ENCODE data around the gene FUT4. TPM values are rescaled to one million over a fixed set of nuclear protein-coding genes. Genes with fewer than 3 reads are reported as not detected.
"Not testable (repeated sequence)": the region's sequence is repeated elsewhere in the genome, so short reads cannot be mapped to it uniquely, and the experiment has no call there.

FUT4 gene
- total RNA-seq, 1 experiment from 2014 or later: 4.6 TPM

GRCh38 chr11:94553938-94554337, 10.2 kb downstream of the FUT4 start:
- Histone ChIP-seq H3K36me3 (peaks cover 16% of the 10 kb centered on the region), H3K9me3 (no peaks in the 10 kb centered on the region), H3K27me3 (no peaks in the 10 kb centered on the region), H3K4me3 (no peak overlapping the region)
- peak; percentile 76 for DNase-seq

GRCh38 chr11:94555752-94556329, 12.1 kb downstream of the FUT4 start:
- not testable (repeated sequence) for H3K27me3 ChIP-seq, H3K36me3 ChIP-seq

GRCh38 chr11:94557421-94557820, 13.7 kb downstream of the FUT4 start:
- H3K9me3 ChIP-seq: no peaks in the 10 kb centered on the region
- no peak for DNase-seq
- no peaks in the 10 kb centered on the region; the same call in 1 of the 2 replicates for H3K36me3 ChIP-seq
- H3K4me3 ChIP-seq: no peak overlapping the region
- no peaks in the 10 kb centered on the region for H3K27me3 ChIP-seq

More at GRCh38 chr11:94555752-94556329, 12.1 kb downstream of the FUT4 start:
- DNase-seq, H3K4me3 ChIP-seq, H3K9me3 ChIP-seq: not testable (repeated sequence)

- no peaks in the 10 kb centered on the region for H3K9me3 ChIP-seq
- H3K4me3 ChIP-seq: no peak overlapping the region
- no peaks in the 10 kb centered on the region for H3K27me3 ChIP-seq
- no peaks in the 10 kb centered on the region for H3K36me3 ChIP-seq
- DNase-seq: no peak
Measured at GRCh38 chr11:94557992-94558391, 14.3 kb downstream of the FUT4 start.

- Histone ChIP-seq H3K9me3 (no peaks in the 10 kb centered on the region), H3K36me3 (no peaks in the 10 kb centered on the region), H3K4me3 (no peak overlapping the region), H3K27me3 (no peaks in the 10 kb centered on the region)
- DNase-seq: no peak
Measured at GRCh38 chr11:94558468-94558867, 14.7 kb downstream of the FUT4 start.

GRCh38 chr11:94558932-94559331, 15.2 kb downstream of the FUT4 start:
- H3K9me3 ChIP-seq: no peaks in the 10 kb centered on the region
- no peaks in the 10 kb centered on the region for H3K36me3 ChIP-seq
- no peak overlapping the region for H3K4me3 ChIP-seq
- H3K27me3 ChIP-seq: no peaks in the 10 kb centered on the region
- no peak for DNase-seq

- no peaks in the 10 kb centered on the region for H3K9me3 ChIP-seq
- no peaks in the 10 kb centered on the region for H3K27me3 ChIP-seq
- no peak overlapping the region for H3K4me3 ChIP-seq
- H3K36me3 ChIP-seq: no peaks in the 10 kb centered on the region
- DNase-seq: no peak
Measured at GRCh38 chr11:94559361-94559760, 15.6 kb downstream of the FUT4 start.

- Histone ChIP-seq H3K36me3 (no peaks in the 10 kb centered on the region), H3K4me3 (no peak overlapping the region), H3K9me3 (no peaks in the 10 kb centered on the region), H3K27me3 (no peaks in the 10 kb centered on the region)
- DNase-seq: no peak
Measured at GRCh38 chr11:94560834-94561233, 17.1 kb downstream of the FUT4 start.

- DNase-seq: peak; percentile 44
- Histone ChIP-seq H3K9me3 (no peaks in the 10 kb centered on the region), H3K27me3 (no peaks in the 10 kb centered on the region), H3K4me3 (no peak overlapping the region), H3K36me3 (no peaks in the 10 kb centered on the region)
Measured at GRCh38 chr11:94563176-94563847, 19.6 kb downstream of the FUT4 start.

- no peaks in the 10 kb centered on the region for H3K36me3 ChIP-seq
- no peaks in the 10 kb centered on the region for H3K9me3 ChIP-seq
- H3K4me3 ChIP-seq: no peak overlapping the region
- no peak for DNase-seq
- no peaks in the 10 kb centered on the region for H3K27me3 ChIP-seq
Measured at GRCh38 chr11:94563848-94564467, 20.2 kb downstream of the FUT4 start.

GRCh38 chr11:94567181-94567670, 23.5 kb downstream of the FUT4 start, which contains the start of gene PIWIL4:
Gene PIWIL4, plus strand, starts transcription at chr11:94567368. Its CDS starts 151 bp downstream, at chr11:94567519.
- no peaks in the 10 kb centered on the region for H3K27me3 ChIP-seq
- no peaks in the 10 kb centered on the region for H3K36me3 ChIP-seq
- H3K4me3 ChIP-seq: no peak within 1 kb of the TSS
- no peaks in the 10 kb centered on the region for H3K9me3 ChIP-seq
- DNase-seq: no peak

GRCh38 chr11:94568200-94568599, 24.5 kb downstream of the FUT4 start:
- no peak for DNase-seq
- H3K9me3 ChIP-seq: no peaks in the 10 kb centered on the region
- no peaks in the 10 kb centered on the region for H3K27me3 ChIP-seq
- H3K4me3 ChIP-seq: no peak overlapping the region
- H3K36me3 ChIP-seq: no peaks in the 10 kb centered on the region

- no peaks in the 10 kb centered on the region for H3K9me3 ChIP-seq
- H3K27me3 ChIP-seq: no peaks in the 10 kb centered on the region
- no peak overlapping the region for H3K4me3 ChIP-seq
- no peak for DNase-seq
- no peaks in the 10 kb centered on the region for H3K36me3 ChIP-seq
Measured at GRCh38 chr11:94568717-94569116, 25.0 kb downstream of the FUT4 start.

- H3K9me3 ChIP-seq, H3K27me3 ChIP-seq, DNase-seq, H3K36me3 ChIP-seq, H3K4me3 ChIP-seq: not testable (repeated sequence)
Measured at GRCh38 chr11:94572975-94573374, 29.3 kb downstream of the FUT4 start.

- peak; percentile 44 for DNase-seq
Measured at GRCh38 chr11:94574193-94574961, 30.7 kb downstream of the FUT4 start.

GRCh38 chr11:94576306-94576705, 32.6 kb downstream of the FUT4 start:
- Histone ChIP-seq H3K36me3 (no peaks in the 10 kb centered on the region), H3K9me3 (no peaks in the 10 kb centered on the region), H3K4me3 (no peak overlapping the region), H3K27me3 (no peaks in the 10 kb centered on the region)
- no peak for DNase-seq

More at GRCh38 chr11:94574193-94574961, 30.7 kb downstream of the FUT4 start:
- Histone ChIP-seq H3K4me3 (peak overlapping the region; percentile 32), H3K9me3 (no peaks in the 10 kb centered on the region), H3K27me3 (no peaks in the 10 kb centered on the region), H3K36me3 (no peaks in the 10 kb centered on the region)

GRCh38 chr11:94577841-94578240, 34.1 kb downstream of the FUT4 start:
- Histone ChIP-seq H3K4me3 (no peak overlapping the region), H3K9me3 (no peaks in the 10 kb centered on the region), H3K27me3 (no peaks in the 10 kb centered on the region), H3K36me3 (no peaks in the 10 kb centered on the region)
- DNase-seq: no peak

All from MG63 (cell line).